GM20000 (cell line): ENCODE results near the gene S1PR2.

ENCODE experiments used
- DNase-seq: peaks from one replicate; pipeline ENCODE4 v3.0.0; 2012; ENCODE audit warnings: low spot score
- CTCF ChIP-seq: IDR thresholded peaks from 2 replicates; pipeline ENCODE4 v1.5.1; 2012; ENCODE audit warnings: mild to moderate bottlenecking, control low read depth; ENCODE audit errors: extremely low read depth, missing control alignments

Gene S1PR2

DNA sequence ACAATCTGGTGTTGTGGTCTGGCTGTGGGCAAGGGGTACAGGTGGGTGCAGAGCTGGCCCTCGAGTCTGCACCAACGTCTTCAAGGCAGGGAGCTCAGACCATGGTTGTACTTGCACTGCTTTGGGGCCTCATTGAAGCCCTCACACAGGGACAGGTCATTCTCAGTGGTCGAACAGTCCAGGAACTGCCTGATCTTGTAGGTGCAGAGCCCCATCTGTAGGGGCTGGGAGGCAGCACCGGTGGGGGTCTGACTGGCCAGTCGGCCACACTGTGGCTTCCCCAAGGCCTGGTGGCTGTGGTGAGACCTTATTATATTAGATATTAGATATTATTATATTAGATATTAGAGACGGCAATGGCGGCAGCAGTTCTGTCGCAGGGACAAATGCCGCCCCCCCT is 14.0 kb downstream of the S1PR2 start:
- no peak for TF ChIP-seq CTCF
- DNase-seq, result no peak

DNA sequence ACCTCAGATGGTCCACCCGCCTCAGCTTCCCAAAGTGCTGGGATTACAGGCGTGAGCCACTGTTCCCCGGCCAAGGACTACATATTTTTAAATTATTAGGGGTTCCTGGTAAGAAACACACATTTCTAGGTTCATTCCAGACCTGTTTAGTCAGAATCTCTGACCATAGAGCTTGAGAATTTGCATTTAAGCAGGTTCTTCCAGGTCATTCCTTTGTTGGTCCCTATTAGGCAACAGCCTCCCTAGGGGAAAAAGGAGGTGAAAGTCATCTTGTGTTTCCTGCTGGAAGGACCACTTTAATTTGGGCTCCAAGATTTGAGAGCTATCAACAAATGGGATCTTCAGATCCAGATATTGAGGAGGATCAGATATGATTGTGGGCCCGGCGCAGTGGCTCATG is 16.3 kb downstream of the S1PR2 start:
- TF ChIP-seq CTCF, result no peak
- no peak for DNase-seq

DNA sequence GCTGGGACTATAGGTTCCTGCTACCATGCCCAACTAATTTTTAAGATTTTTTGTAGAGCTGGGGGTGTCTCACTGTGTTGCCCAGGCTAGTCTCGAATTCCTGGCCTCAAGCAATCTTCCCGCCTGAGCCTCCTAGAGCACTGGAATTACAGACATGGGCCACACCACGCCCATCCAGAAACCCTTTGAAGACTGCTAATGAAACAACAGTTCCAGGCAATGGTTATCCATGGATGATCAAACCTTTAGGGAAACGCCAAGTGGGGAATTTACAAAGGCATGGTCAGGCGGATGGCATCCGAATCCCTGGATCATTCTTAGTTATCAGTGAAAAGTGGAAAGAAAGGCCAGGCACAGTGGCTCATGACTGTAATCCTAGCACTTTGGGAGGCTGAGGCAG is 19.4 kb downstream of the S1PR2 start:
- TF ChIP-seq CTCF, result no peak
- DNase-seq, result no peak

DNA sequence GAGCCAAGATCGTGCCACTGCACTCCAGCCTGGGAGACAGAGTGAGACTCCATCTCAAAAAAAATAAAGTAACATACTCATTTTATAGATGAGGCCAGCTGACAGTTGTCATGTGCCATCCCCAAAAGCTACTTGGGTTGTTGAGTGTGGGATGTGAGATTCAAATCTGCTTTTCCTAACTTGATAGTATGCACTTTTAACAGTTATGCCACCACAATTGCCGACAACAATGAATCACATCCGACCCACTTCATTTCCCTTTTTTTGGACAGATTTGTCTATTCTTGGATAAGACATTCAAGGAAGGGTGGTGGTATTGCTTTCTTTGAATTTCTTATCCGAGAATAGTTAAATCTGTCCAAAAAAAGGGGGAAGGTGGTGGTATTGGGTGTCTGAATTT is 20.1 kb downstream of the S1PR2 start:
- no peak for DNase-seq
- TF ChIP-seq CTCF, result no peak

GRCh38 chr19:10209315-10209714 is 21.8 kb downstream of the S1PR2 start:
- TF ChIP-seq CTCF, result no peak
- no peak for DNase-seq

- DNase-seq, result no peak
- no peak for TF ChIP-seq CTCF
Observed at GRCh38 chr19:10207026-10207425, 24.1 kb downstream of the S1PR2 start.

DNA sequence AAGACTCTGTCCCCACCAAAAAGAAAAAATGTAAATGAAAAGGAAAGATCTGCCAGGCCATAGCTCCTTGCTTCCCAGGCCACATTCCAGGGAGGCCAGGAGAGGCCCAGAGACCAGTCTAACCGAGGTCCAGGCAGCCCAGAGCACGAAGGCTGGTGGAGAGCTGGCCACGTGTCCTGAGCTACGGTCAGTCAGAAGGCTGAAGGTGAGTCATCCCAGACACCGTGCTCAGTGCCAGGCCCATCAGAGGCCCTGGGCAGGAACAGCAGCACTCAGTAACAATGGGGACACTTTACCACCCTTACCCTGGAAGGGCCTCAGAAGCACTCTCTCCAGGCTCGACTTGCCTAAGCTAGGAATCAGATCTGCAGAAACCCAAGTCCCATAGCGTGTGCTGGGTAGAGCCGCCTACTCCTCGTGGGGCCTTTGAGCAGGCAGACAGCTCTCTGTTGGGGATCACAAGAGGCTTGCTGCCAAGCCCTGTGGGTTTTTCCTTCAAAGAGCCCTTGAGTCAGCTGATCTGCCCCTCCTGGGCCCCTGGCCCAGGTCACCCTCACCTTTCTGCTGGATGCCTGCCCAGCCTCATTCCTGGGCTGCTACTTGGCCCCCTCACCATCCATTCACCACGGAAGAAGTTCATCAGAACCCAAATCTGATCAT is 24.8 kb downstream of the S1PR2 start:
- no peak for DNase-seq
- no peak for TF ChIP-seq CTCF
